GM12878 (cell line): Measurements from ENCODE around the gene DIPK1A. TPM values are rescaled to one million over a fixed set of nuclear protein-coding genes. Genes with fewer than 3 reads are reported as not detected.
A peak's percentile ranks its signal among the peaks of the same experiment; 100 is the strongest.

Source experiments
- ATAC-seq: fragments of 200-7000 bp; cut with Tn5 transposase; 3 replicates; pipeline ENCODE4 v1.9.1; 2020; ENCODE audit warnings: mild to moderate bottlenecking, moderate library complexity
- BruUV-seq: library from RNA; stranded (reverse); fragments of 400-500 nt; replicated peaks from 2 replicates; lab custom pipeline; 2021; lab: Mats Ljungman, UMichigan
- CTCF ChIA-PET: fragments of 300-600 bp; sonication (Branson Sonifier 250); formaldehyde crosslinking; extraction: SDS; loops from one replicate; lab custom pipeline; 2021; ENCODE audit warnings: inconsistent platforms; lab: Yijun Ruan, JAX
- POLR2A ChIA-PET: fragments of 350-600 bp; formaldehyde crosslinking; extraction: SDS; loops from one replicate; lab custom pipeline; 2021; ENCODE audit warnings: inconsistent platforms; lab: Charles Lee
- RAD21 ChIA-PET: fragments of 300-600 bp; sonication (Branson Sonifier 250); formaldehyde crosslinking; loops from one replicate; lab custom pipeline; 2023; ENCODE audit warnings: antibody characterized with exemption; ENCODE audit not compliant: unreplicated experiment; lab: Charles Lee
- SMC1A ChIA-PET: fragments of 300-600 bp; sonication (Branson Sonifier 250); formaldehyde crosslinking; loops from one replicate; lab custom pipeline; 2023; ENCODE audit not compliant: unreplicated experiment, uncharacterized antibody; lab: Charles Lee
- DNase-seq: peaks from one replicate; pipeline ENCODE4 v3.0.0-alpha.2; 2011; ENCODE audit warnings: low read depth, low spot score
- FAIRE-seq: peaks from 3 replicates; lab custom pipeline; 2011; peaks lifted over from hg19 to GRCh38; lab: Jason Lieb, UNC
- H2AFZ ChIP-seq: 2 replicates; pipeline ENCODE4 v1.6.0; 2011; ENCODE audit warnings: low read depth, low read length, control low read depth; ENCODE audit not compliant: control insufficient read depth
- H3K27ac ChIP-seq: 2 replicates; pipeline ENCODE4 v1.5.1; 2011; ENCODE audit warnings: control low read depth; ENCODE audit not compliant: control insufficient read depth, insufficient read depth
- H3K27me3 ChIP-seq, 2 experiments: replicated peaks in 1 of 2; 2 replicates each; pipeline versions ENCODE4 v1.6.0 to v1.6.1; 2011; ENCODE audit warnings: low read length in 1 of 2; ENCODE audit not compliant: control insufficient read depth in 2 of 2, insufficient read depth in 2 of 2
- H3K36me3 ChIP-seq, 2 experiments: 2 replicates each; pipeline ENCODE4 v1.5.1; 2011; ENCODE audit warnings: low read length in 1 of 2; ENCODE audit not compliant: control insufficient read depth in 2 of 2, insufficient read depth in 2 of 2
- H3K4me1 ChIP-seq: 2 replicates; pipeline ENCODE4 v1.6.1; 2011; ENCODE audit warnings: mild to moderate bottlenecking, low read length, moderate library complexity, mixed read lengths; ENCODE audit not compliant: control insufficient read depth, insufficient read depth
- H3K4me2 ChIP-seq: 2 replicates; pipeline ENCODE4 v1.6.0; 2011; ENCODE audit warnings: control low read depth; ENCODE audit not compliant: control insufficient read depth, insufficient read depth
- H3K4me3 ChIP-seq: fragments of 200-600 bp; sonication (generic); 2 replicates; pipeline ENCODE4 v1.5.1; 2016
- H3K79me2 ChIP-seq: 2 replicates; pipeline ENCODE4 v1.6.0; 2011; ENCODE audit warnings: low read length; ENCODE audit not compliant: control insufficient read depth, insufficient read depth
- H3K9ac ChIP-seq: 2 replicates; pipeline ENCODE4 v1.8.0; 2011; ENCODE audit warnings: low read length, control low read depth, mixed read lengths; ENCODE audit not compliant: control insufficient read depth, insufficient read depth
- H3K9me3 ChIP-seq: replicated peaks from 3 replicates; pipeline ENCODE4 v1.5.1; 2011; ENCODE audit warnings: mild to moderate bottlenecking, low read length; ENCODE audit not compliant: control insufficient read depth, insufficient read depth
- H4K20me1 ChIP-seq: 2 replicates; pipeline ENCODE4 v1.6.0; 2011; ENCODE audit not compliant: control insufficient read depth, insufficient read depth
- EGR1 ChIP-seq, 2 experiments: IDR thresholded peaks; 1 replicate in 1 of 2; 2 replicates in 1 of 2; pipeline ENCODE4 v1.6.1; 2011 to 2012; ENCODE audit warnings: low read depth in 2 of 2, low read length in 2 of 2, borderline replicate concordance in 1 of 2, mild to moderate bottlenecking in 1 of 2, moderate library complexity in 1 of 2
- KDM1A ChIP-seq: fragments of 200-600 bp; sonication (generic); IDR thresholded peaks from 2 replicates; pipeline ENCODE4 v1.6.1; 2016; ENCODE audit warnings: borderline replicate concordance
- NBN ChIP-seq: fragments of 450-650 bp; IDR thresholded peaks from 2 replicates; pipeline ENCODE4 v1.6.1; 2016
- POLR2A ChIP-seq: IDR thresholded peaks from 2 replicates; pipeline ENCODE4 v1.6.1; 2011; ENCODE audit warnings: low read depth, mild to moderate bottlenecking, low read length
- POLR2AphosphoS5 ChIP-seq: IDR thresholded peaks from 2 replicates; pipeline ENCODE4 v1.6.1; 2011; ENCODE audit warnings: mild to moderate bottlenecking, low read length, inconsistent platforms
- ZBED1 ChIP-seq: IDR thresholded peaks from 2 replicates; pipeline ENCODE4 v1.6.1; 2016; ENCODE audit warnings: borderline replicate concordance
- WGBS: methylation state at CpG from one replicate; pipeline ENCODE4 v1.1.6; 2016; ENCODE audit warnings: low lambda C conversion rate; ENCODE audit not compliant: insufficient replicate concordance, insufficient coverage; ENCODE audit errors: missing lambda C conversion rate; 5-methylcytosine and 5-hydroxymethylcytosine counted together
- in situ Hi-C: fragments of 300-500 bp; cut with MboI; formaldehyde crosslinking; loops from 9 replicates; pipeline ENCODE4 v1.14.3; 2018; ENCODE audit warnings: mixed read lengths
- intact Hi-C: fragments of 100-400 bp; cut with micrococcal nuclease; formaldehyde crosslinking; loops from one replicate; pipeline ENCODE4 v1.14.2; 2022; ENCODE audit not compliant: unreplicated experiment
- polyA plus RNA-seq, 11 experiments: library from polyadenylated mRNA; depleted of rRNA in 4 of 11; unstranded in 6 of 11; stranded (reverse) in 5 of 11; fragments of >200 nt; fragmentation: Nextera tagmentation in 4 of 11; fragmentation: Illumina TruSeq in 1 of 11; extraction: Ambion mirVana in 4 of 11; extraction: Trizol in 1 of 11; gene quantifications; 1 replicate in 1 of 11; 2 replicates in 10 of 11; pipeline versions ENCODE4 v1.2.1 to v1.2.3, GENCODE V29; 2011 to 2016; ENCODE audit warnings: inconsistent platforms in 2 of 11, missing spikeins in 2 of 11, low read depth in 1 of 11
- total RNA-seq, 4 experiments: library from RNA; depleted of rRNA in 3 of 4; stranded (reverse); fragments of >200 nt in 3 of 4; fragmentation: Illumina TruSeq in 1 of 4; extraction: Trizol in 1 of 4; gene quantifications; 2 replicates each; pipeline versions ENCODE4 v1.2.1 to v1.2.3, GENCODE V29; 2013 to 2021
- TF ChIP-seq, protein P1 (sequence below): IDR thresholded peaks from 2 replicates; pipeline ENCODE4 v1.6.1; 2012; ENCODE audit warnings: low read length, inconsistent platforms

Gene DIPK1A
- total and polyA plus RNA-seq, 10 of the 15 experiments (the other 5 are each of a cell fraction or from before 2014, with no cell fraction given) = 4.9 to 15.0 (median 9.7) TPM

DNA sequence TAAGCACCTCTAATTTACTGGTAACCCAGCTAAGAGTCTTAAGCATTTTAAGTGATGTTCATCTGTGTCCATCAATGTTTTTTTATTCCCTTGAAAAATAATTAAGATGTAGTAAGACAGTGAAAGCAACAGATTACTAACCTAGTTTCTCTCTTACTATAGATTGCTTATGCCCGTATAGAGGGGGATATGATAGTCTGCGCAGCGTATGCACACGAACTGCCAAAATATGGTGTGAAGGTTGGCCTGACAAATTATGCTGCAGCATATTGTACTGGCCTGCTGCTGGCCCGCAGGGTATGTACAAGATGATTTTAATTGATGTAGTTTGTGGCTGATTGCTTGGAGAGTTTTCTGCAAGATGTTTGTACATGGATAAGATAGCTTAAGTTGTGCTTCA is 126.6 kb downstream of the DIPK1A start:
- Histone ChIP-seq H2AFZ (no peak overlapping the region), H3K9ac (peak overlapping the region; percentile 94; the same call in 1 of the 2 replicates), H3K27ac (no peak overlapping the region), H3K4me2 (peak overlapping the region; percentile 85), H4K20me1 (no peaks in the 10 kb centered on the region; the same call in none of the 2 replicates), H3K4me1 (no peaks in the 10 kb centered on the region), H3K36me3 (peaks cover 7 to 30% of the 10 kb centered on the region in 2 experiments), H3K79me2 (peaks cover 76% of the 10 kb centered on the region), H3K27me3 (no peaks in the 10 kb centered on the region), H3K4me3 (peak overlapping the region; percentile 97), H3K9me3 (no peaks in the 10 kb centered on the region)
- ChIA-PET RAD21 (interaction anchor here (1.1 kb wide), 1 partner anchor 127 kb away, joined by 3 read pairs; the partner anchor contains the start of gene DIPK1A), POLR2A (no interaction called here), SMC1A (interaction anchor here (0.8 to 1.6 kb wide), 5 partner anchors 25 to 167 kb away, joined by 3 to 4 read pairs (median 3); partner anchors contain the start of gene DIPK1A), CTCF (interaction anchor here (1.9 to 2.0 kb wide), 2 partner anchors 24 to 25 kb away, joined by 4 to 6 read pairs; no protein-coding TSS in a partner anchor)
- DNase-seq = no peak
- WGBS = 40% methylated on average over 5 of the region's 5 CpGs
- in situ Hi-C loops (no loop called here), intact Hi-C loops (loop anchor here (5.0 to 10.0 kb wide), 3 partner anchors 340 to 537 kb away; partner anchors contain the start of genes DR1, GLMN and RPAP2)
- no TSS peak for BruUV-seq
- FAIRE-seq = no peak
- TF ChIP-seq NBN = no peak
- no peak for TF ChIP-seq EGR1 (IDR thresholded peaks at IDR 0.05; ENCODE audit: borderline replicate concordance in 1 of 2, low read depth in 2 of 2, low read length in 2 of 2)
- TF ChIP-seq KDM1A = no peak
- TF ChIP-seq, protein P1, sequence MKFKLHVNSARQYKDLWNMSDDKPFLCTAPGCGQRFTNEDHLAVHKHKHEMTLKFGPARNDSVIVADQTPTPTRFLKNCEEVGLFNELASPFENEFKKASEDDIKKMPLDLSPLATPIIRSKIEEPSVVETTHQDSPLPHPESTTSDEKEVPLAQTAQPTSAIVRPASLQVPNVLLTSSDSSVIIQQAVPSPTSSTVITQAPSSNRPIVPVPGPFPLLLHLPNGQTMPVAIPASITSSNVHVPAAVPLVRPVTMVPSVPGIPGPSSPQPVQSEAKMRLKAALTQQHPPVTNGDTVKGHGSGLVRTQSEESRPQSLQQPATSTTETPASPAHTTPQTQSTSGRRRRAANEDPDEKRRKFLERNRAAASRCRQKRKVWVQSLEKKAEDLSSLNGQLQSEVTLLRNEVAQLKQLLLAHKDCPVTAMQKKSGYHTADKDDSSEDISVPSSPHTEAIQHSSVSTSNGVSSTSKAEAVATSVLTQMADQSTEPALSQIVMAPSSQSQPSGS = no peak
- ATAC-seq = peak; percentile 6; the same call in 1 of the 3 replicates

DNA sequence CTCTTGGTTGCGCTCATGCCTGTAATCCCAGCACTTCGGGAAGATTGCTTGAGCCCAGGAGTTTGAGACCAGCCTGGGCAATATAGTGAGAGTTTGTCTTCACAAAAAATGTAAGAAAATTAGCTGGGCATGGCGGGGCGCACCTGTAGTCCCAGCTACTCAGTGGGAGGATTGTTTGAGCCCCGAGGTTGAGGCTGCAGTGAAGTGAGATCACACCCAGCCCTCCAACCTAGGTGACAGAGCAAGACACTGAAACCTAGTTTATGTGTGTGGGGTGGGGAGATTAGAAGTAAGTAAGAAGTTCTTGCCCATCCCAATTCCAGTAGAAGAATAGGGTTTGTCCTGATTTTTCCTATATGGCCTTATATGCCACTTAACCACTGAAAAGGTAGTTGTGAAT is 127.4 kb downstream of the DIPK1A start:
- no peaks in the 10 kb centered on the region for H3K4me1 ChIP-seq

More for the DNA sequence above, 127.4 kb downstream of the DIPK1A start:
- Histone ChIP-seq H3K9ac (peak overlapping the region; percentile 94), H3K4me3 (peak overlapping the region; percentile 97), H3K9me3 (no peaks in the 10 kb centered on the region), H3K27me3 (no peaks in the 10 kb centered on the region), H3K79me2 (peaks cover 70% of the 10 kb centered on the region), H4K20me1 (no peaks in the 10 kb centered on the region; the same call in none of the 2 replicates), H2AFZ (no peak overlapping the region), H3K27ac (0 out of 2 replicates have a peak overlapping the region, but pooled peaks have one; percentile 13), H3K36me3 (peaks cover 5 to 30% of the 10 kb centered on the region in 2 experiments), H3K4me2 (peak overlapping the region; percentile 85)
- FAIRE-seq (no peak), DNase-seq (no peak), ATAC-seq (peak; percentile 14)
- RAD21 ChIA-PET = no interaction called here
- BruUV-seq = no TSS peak
- CTCF ChIA-PET = no interaction called here
- POLR2A ChIA-PET = interaction anchor here (0.6 kb wide), 1 partner anchor 11 kb away, joined by 4 read pairs; no protein-coding TSS in a partner anchor
- SMC1A ChIA-PET = interaction anchor here (0.8 kb wide), 1 partner anchor 25 kb away, joined by 3 read pairs; no protein-coding TSS in a partner anchor
- in situ Hi-C loops (no loop called here), intact Hi-C loops (loop anchor here (2.0 to 10.0 kb wide), 4 partner anchors 19 to 537 kb away; partner anchors contain the start of genes DR1, GLMN and RPAP2)
- TF ChIP-seq POLR2AphosphoS5 = 0 out of 2 replicates have a peak, but pooled peaks have one; percentile 45
- no peak for TF ChIP-seq ZBED1
- TF ChIP-seq POLR2A = 0 out of 2 replicates have a peak, but pooled peaks have one; percentile 22
- WGBS = 0% methylated on average over 5 of the region's 5 CpGs
